Natural killer cell (primary cell): ENCODE data around the gene ARFRP1. TPM values are rescaled to one million over a fixed set of nuclear protein-coding genes. Genes with fewer than 3 reads are reported as not detected.

Experiments
- ATAC-seq, 3 donors: fragments of 150-1000 bp in 2 of 3; fragments of 200-7000 bp in 1 of 3; cut with Tn5 transposase; 1 replicate in 1 of 3; 2 replicates in 2 of 3; pipeline ENCODE4 v1.10.0; 2021; ENCODE audit warnings: mild to moderate bottlenecking in 2 of 3, moderate library complexity in 2 of 3
- DNase-seq, 2 donors: peaks; one replicate each; pipeline versions ENCODE4 v3.0.0 to v3.0.0-alpha.2; 2013 to 2021; ENCODE audit warnings: mixed read lengths in 1 of 2
- H3K27ac ChIP-seq: one replicate; pipeline ENCODE4 v1.5.1; 2013; ENCODE audit warnings: mild to moderate bottlenecking, low read length
- H3K27me3 ChIP-seq: one replicate; pipeline ENCODE4 v1.6.1; 2013; ENCODE audit warnings: low read length; ENCODE audit not compliant: control insufficient read depth, insufficient read depth
- H3K36me3 ChIP-seq: one replicate; pipeline ENCODE4 v1.6.1; 2013; ENCODE audit warnings: low read length; ENCODE audit not compliant: control insufficient read depth, insufficient read depth
- H3K4me1 ChIP-seq: one replicate; pipeline ENCODE4 v1.6.1; 2013; ENCODE audit warnings: low read length; ENCODE audit not compliant: control insufficient read depth, insufficient read depth
- H3K4me3 ChIP-seq: one replicate; pipeline ENCODE4 v1.5.1; 2013; ENCODE audit warnings: low read length
- H3K9me3 ChIP-seq: one replicate; pipeline ENCODE4 v1.6.1; 2013; ENCODE audit warnings: low read length; ENCODE audit not compliant: control insufficient read depth, insufficient read depth
- H3K27ac Mint-ChIP-seq, 2 donors: one replicate each; pipeline ENCODE4 v1.8.0; 2022; ENCODE audit warnings: mild to moderate bottlenecking in 2 of 2, mixed read lengths in 2 of 2, moderate library complexity in 1 of 2
- H3K27me3 Mint-ChIP-seq, 2 donors: one replicate each; pipeline ENCODE4 v1.8.0; 2022; ENCODE audit warnings: low read depth in 2 of 2, mixed read lengths in 2 of 2
- H3K36me3 Mint-ChIP-seq: one replicate; pipeline ENCODE4 v1.8.0; 2022; ENCODE audit warnings: mixed read lengths
- H3K4me1 Mint-ChIP-seq, 2 donors: one replicate each; pipeline ENCODE4 v1.8.0; 2022; ENCODE audit warnings: mixed read lengths in 2 of 2
- H3K4me3 Mint-ChIP-seq: one replicate; pipeline ENCODE4 v1.8.0; 2022; ENCODE audit warnings: mild to moderate bottlenecking, moderate library complexity, mixed read lengths
- H3K9me3 Mint-ChIP-seq, 2 donors: one replicate each; pipeline ENCODE4 v1.8.0; 2022; ENCODE audit warnings: mixed read lengths in 2 of 2
- CTCF ChIP-seq: fragments of 200-600 bp; IDR thresholded peaks from one replicate; pipeline ENCODE4 v1.8.0; 2022; ENCODE audit warnings: antibody characterized with exemption
- WGBS: methylation state at CpG from one replicate; pipeline ENCODE4 v1.1.7; 2013; ENCODE audit warnings: missing lambda C conversion rate; ENCODE audit not compliant: insufficient coverage; 5-methylcytosine and 5-hydroxymethylcytosine counted together
- intact Hi-C: fragments of 100-400 bp; cut with micrococcal nuclease; formaldehyde crosslinking; loops from one replicate; pipeline ENCODE4 v1.14.2; 2022
- total RNA-seq, 4 donors: library from RNA; stranded (reverse); fragments of 120-200 nt in 1 of 4; gene quantifications; one replicate each; pipeline versions ENCODE4 v1.2.3 to v1.2.4, GENCODE V29; 2013 to 2022

Gene ARFRP1
- total RNA-seq, 3 donors from 2014 or later (not counting 1 experiment from before 2014, with no cell fraction given): 43.9 to 55.8 (median 50.6) TPM

GRCh38 chr20:63718996-63719395, 11.2 kb upstream of the ARFRP1 start:
- no peaks in the 10 kb centered on the region for H3K4me1 ChIP-seq
- WGBS: 95% methylated on average over 1 of the region's 2 CpGs
- ATAC-seq (no peak), DNase-seq (no peak)
- intact Hi-C loops: no loop called here
- H3K36me3 ChIP-seq: peaks cover 20% of the 10 kb centered on the region
- Mint-ChIP-seq H3K27me3 (no peaks in the 10 kb centered on the region), H3K4me1 (peaks cover 27 to 33% of the 10 kb centered on the region in 2 donors), H3K36me3 (peaks cover 23% of the 10 kb centered on the region), H3K27ac (peak overlapping the region in 1 of 2 donors; percentile 30), H3K4me3 (no peak overlapping the region), H3K9me3 (peaks cover 0 to 4% of the 10 kb centered on the region in 2 donors)
- H3K27ac ChIP-seq: no peak overlapping the region
- H3K9me3 ChIP-seq: peaks cover 7% of the 10 kb centered on the region
- H3K4me3 ChIP-seq: no peak overlapping the region
- H3K27me3 ChIP-seq: no peaks in the 10 kb centered on the region
- TF ChIP-seq CTCF: no peak

- no peak overlapping the region for H3K4me3 ChIP-seq
- Mint-ChIP-seq H3K27me3 (no peaks in the 10 kb centered on the region), H3K4me1 (peaks cover 39 to 41% of the 10 kb centered on the region in 2 donors)
Measured at GRCh38 chr20:63714858-63715257, 7.1 kb upstream of the ARFRP1 start.

GRCh38 chr20:63712191-63712590, 4.4 kb upstream of the ARFRP1 start:
- Mint-ChIP-seq H3K4me3 (no peak overlapping the region), H3K4me1 (peaks cover 41 to 45% of the 10 kb centered on the region in 2 donors), H3K9me3 (no peaks in the 10 kb centered on the region), H3K36me3 (peaks cover 13% of the 10 kb centered on the region), H3K27me3 (no peaks in the 10 kb centered on the region), H3K27ac (peak overlapping the region in 1 of 2 donors; percentile 31)
- TF ChIP-seq CTCF: no peak
- Histone ChIP-seq H3K4me3 (no peak overlapping the region), H3K27ac (no peak overlapping the region), H3K36me3 (peaks cover 13% of the 10 kb centered on the region), H3K9me3 (peaks cover 7% of the 10 kb centered on the region), H3K4me1 (peaks cover 15% of the 10 kb centered on the region), H3K27me3 (no peaks in the 10 kb centered on the region)
- intact Hi-C loops: no loop called here
- DNase-seq (no peak), ATAC-seq (no peak)
- WGBS: 100% methylated on average over 1 of the region's 1 CpG

More at GRCh38 chr20:63714858-63715257, 7.1 kb upstream of the ARFRP1 start:
- intact Hi-C loops: no loop called here
- Mint-ChIP-seq H3K4me3 (no peak overlapping the region), H3K36me3 (peaks cover 23% of the 10 kb centered on the region), H3K9me3 (peaks cover 0 to 4% of the 10 kb centered on the region in 2 donors), H3K27ac (no peak overlapping the region)
- DNase-seq (no peak), ATAC-seq (no peak)
- Histone ChIP-seq H3K9me3 (peaks cover 7% of the 10 kb centered on the region), H3K36me3 (peaks cover 17% of the 10 kb centered on the region), H3K4me1 (no peaks in the 10 kb centered on the region), H3K27me3 (no peaks in the 10 kb centered on the region), H3K27ac (no peak overlapping the region)
- WGBS: 100% methylated on average over 2 of the region's 5 CpGs
- no peak for TF ChIP-seq CTCF

GRCh38 chr20:63711085-63711645, 3.4 kb upstream of the ARFRP1 start:
- no peak overlapping the region for H3K4me3 ChIP-seq
- peaks cover 13% of the 10 kb centered on the region for H3K36me3 ChIP-seq
- Mint-ChIP-seq H3K4me3 (peak overlapping the region; percentile 79), H3K4me1 (peaks cover 45 to 50% of the 10 kb centered on the region in 2 donors), H3K27ac (no peak overlapping the region), H3K9me3 (no peaks in the 10 kb centered on the region), H3K36me3 (peaks cover 13% of the 10 kb centered on the region), H3K27me3 (no peaks in the 10 kb centered on the region)
- TF ChIP-seq CTCF: no peak
- intact Hi-C loops: no loop called here
- H3K9me3 ChIP-seq: peaks cover 7% of the 10 kb centered on the region
- H3K27ac ChIP-seq: no peak overlapping the region
- WGBS: 89% methylated on average over 12 of the region's 12 CpGs
- DNase-seq (no peak), ATAC-seq (no peak)
- no peaks in the 10 kb centered on the region for H3K27me3 ChIP-seq
- H3K4me1 ChIP-seq: peaks cover 25% of the 10 kb centered on the region
